C1 segment of cervical spinal cord (tissue), 14 donors: ENCODE measurements around the gene GPR22.

Source experiments
- DNase-seq, 14 donors: peaks; one replicate each; lab custom pipeline; 2025; lab: John Stamatoyannopoulos, UW

GPR22 gene

GRCh38 chr7:107469929-107470328 is at the start of gene GPR22:
Gene GPR22 (plus strand): TSS chr7:107470057. CDS start chr7:107474061, 4,004 bp downstream.
- peak in 1 of 14 donors; percentile 89 for DNase-seq

- DNase-seq, result no peak
These were observed 42.4 kb upstream of the GPR22 start for GRCh38 chr7:107427462-107427861.

- no peak for DNase-seq
These were observed 41.2 kb upstream of the GPR22 start for GRCh38 chr7:107428642-107429041.

- no peak for DNase-seq
These were observed 39.8 kb upstream of the GPR22 start for GRCh38 chr7:107430057-107430456.

GRCh38 chr7:107432261-107432660 is 37.6 kb upstream of the GPR22 start:
- DNase-seq, result no peak

- no peak for DNase-seq
These were observed 34.1 kb upstream of the GPR22 start for GRCh38 chr7:107435749-107436148.

- DNase-seq, result no peak
These were observed 30.8 kb upstream of the GPR22 start for GRCh38 chr7:107439025-107439424.

GRCh38 chr7:107441581-107442422 is 28.1 kb upstream of the GPR22 start:
- no peak for DNase-seq

- no peak for DNase-seq
These were observed 27.2 kb upstream of the GPR22 start for GRCh38 chr7:107442678-107443077.

- DNase-seq, result no peak
These were observed 23.3 kb upstream of the GPR22 start for GRCh38 chr7:107446531-107446930.

- no peak for DNase-seq
These were observed 22.9 kb upstream of the GPR22 start for GRCh38 chr7:107446988-107447387.

GRCh38 chr7:107450970-107451369 is 18.9 kb upstream of the GPR22 start:
- no peak for DNase-seq

GRCh38 chr7:107453388-107453787 is 16.5 kb upstream of the GPR22 start:
- DNase-seq, result no peak

- no peak for DNase-seq
These were observed 7.8 kb upstream of the GPR22 start for GRCh38 chr7:107461938-107462533.

GRCh38 chr7:107463139-107464078 is 6.4 kb upstream of the GPR22 start:
- DNase-seq, result peak in 9 of 14 donors; percentile 6 to 73 (median 32)

- DNase-seq, result peak in 1 of 14 donors; percentile 50
These were observed 5.1 kb upstream of the GPR22 start for GRCh38 chr7:107464666-107465226.

- no peak for DNase-seq
These were observed 1.9 kb upstream of the GPR22 start for GRCh38 chr7:107467972-107468371.

- no peak for DNase-seq
These were observed 1.0 kb upstream of the GPR22 start for GRCh38 chr7:107468824-107469223.

GRCh38 chr7:107471292-107472070 is 1.6 kb downstream of the GPR22 start:
- peak in 1 of 14 donors; percentile 67 for DNase-seq

- peak in 1 of 14 donors; percentile 56 for DNase-seq
These were observed 2.3 kb downstream of the GPR22 start for GRCh38 chr7:107472116-107472515.

- peak in 1 of 14 donors; percentile 66 for DNase-seq
These were observed 4.3 kb downstream of the GPR22 start for GRCh38 chr7:107474104-107474521.
